HepG2 (cell line): Measurements from ENCODE around the gene CCS. TPM values are rescaled to one million over a fixed set of nuclear protein-coding genes. Genes with fewer than 3 reads are reported as not detected.

Source experiments
- BORCS8-MEF2B ChIP-seq: sonication (generic); formaldehyde crosslinking; IDR thresholded peaks from 2 replicates; pipeline ENCODE4 v1.8.0; 2022; ENCODE audit warnings: mild to moderate bottlenecking, missing genetic modification reagents
- HES4 ChIP-seq: sonication (generic); formaldehyde crosslinking; IDR thresholded peaks from 2 replicates; pipeline ENCODE4 v1.9.0; 2021; ENCODE audit warnings: mild to moderate bottlenecking, missing genetic modification reagents, borderline replicate concordance
- HOXD1 ChIP-seq: sonication (generic); formaldehyde crosslinking; IDR thresholded peaks from 2 replicates; pipeline ENCODE4 v1.5.0; 2020; ENCODE audit warnings: missing genetic modification reagents
- MIXL1 ChIP-seq: IDR thresholded peaks from 2 replicates; pipeline ENCODE4 v1.6.1; 2016
- MYNN ChIP-seq: sonication (generic); formaldehyde crosslinking; IDR thresholded peaks from 2 replicates; pipeline ENCODE4 v1.4.0; 2020; ENCODE audit warnings: mild to moderate bottlenecking, low read depth, missing genetic modification reagents
- NBN ChIP-seq: fragments of 450-650 bp; conservative IDR thresholded peaks from 2 replicates; pipeline ENCODE4 v1.6.1; 2017
- RFX3 ChIP-seq: IDR thresholded peaks from 2 replicates; pipeline ENCODE4 v1.6.1; 2016; ENCODE audit warnings: missing biosample characterization, missing genetic modification reagents
- SAFB2 ChIP-seq: sonication (generic); formaldehyde crosslinking; IDR thresholded peaks from 2 replicates; pipeline ENCODE4 v1.5.1; 2020; ENCODE audit warnings: missing genetic modification reagents, low read depth, mild to moderate bottlenecking, borderline replicate concordance
- SMAD1 ChIP-seq: sonication (generic); formaldehyde crosslinking; IDR thresholded peaks from 2 replicates; pipeline ENCODE4 v1.4.0; 2020; ENCODE audit warnings: missing genetic modification reagents, low read depth, mild to moderate bottlenecking, borderline replicate concordance
- STAG1 ChIP-seq: sonication (generic); formaldehyde crosslinking; IDR thresholded peaks from 2 replicates; pipeline ENCODE4 v1.4.0; 2020; ENCODE audit warnings: missing genetic modification reagents
- TAF15 ChIP-seq: fragments of 200-400 bp; formaldehyde crosslinking; IDR thresholded peaks from one replicate; pipeline ENCODE4 v1.6.1; 2018; ENCODE audit warnings: mild to moderate bottlenecking, low read depth, low read length; ENCODE audit not compliant: poor library complexity, severe bottlenecking
- TMF1 ChIP-seq: sonication (generic); formaldehyde crosslinking; IDR thresholded peaks from 2 replicates; pipeline ENCODE4 v1.8.1; 2022; ENCODE audit warnings: low read depth, missing genetic modification reagents
- ZNF20 ChIP-seq: sonication (generic); formaldehyde crosslinking; IDR thresholded peaks from 2 replicates; pipeline ENCODE4 v1.4.0; 2020; ENCODE audit warnings: mild to moderate bottlenecking, moderate library complexity, missing genetic modification reagents
- ZNF292 ChIP-seq: sonication (generic); formaldehyde crosslinking; IDR thresholded peaks from 2 replicates; pipeline ENCODE4 v1.8.1; 2022; ENCODE audit warnings: mild to moderate bottlenecking, low read depth, missing genetic modification reagents, borderline replicate concordance
- ZNF331 ChIP-seq: sonication (generic); formaldehyde crosslinking; IDR thresholded peaks from 2 replicates; pipeline ENCODE4 v1.4.0; 2020; ENCODE audit warnings: missing genetic modification reagents
- ZNF484 ChIP-seq: sonication (generic); formaldehyde crosslinking; IDR thresholded peaks from 2 replicates; pipeline ENCODE4 v1.5.1; 2020; ENCODE audit warnings: mild to moderate bottlenecking, low read depth, missing genetic modification reagents, borderline replicate concordance
- ZNF543 ChIP-seq: sonication (generic); formaldehyde crosslinking; IDR thresholded peaks from 2 replicates; pipeline ENCODE4 v1.4.0; 2020; ENCODE audit warnings: mild to moderate bottlenecking, missing genetic modification reagents
- ZNF557 ChIP-seq: sonication (generic); formaldehyde crosslinking; IDR thresholded peaks from 2 replicates; pipeline ENCODE4 v1.4.0; 2020; ENCODE audit warnings: missing genetic modification reagents
- polyA plus RNA-seq, 8 experiments: library from polyadenylated mRNA; depleted of rRNA in 3 of 8; stranded (reverse) in 7 of 8; unstranded in 1 of 8; fragments of >200 nt; fragmentation: Illumina TruSeq in 4 of 8; extraction: Trizol in 4 of 8; gene quantifications; 2 replicates each; pipeline versions ENCODE4 v1.2.1 to v1.2.3, GENCODE V29; 2011 to 2016; ENCODE audit warnings: low read depth in 4 of 8, missing spikeins in 1 of 8, mixed read lengths in 1 of 8; ENCODE audit not compliant: insufficient read depth in 1 of 8
- total RNA-seq, 5 experiments: library from RNA; depleted of rRNA; stranded (reverse); fragments of >200 nt; fragmentation: Illumina TruSeq; extraction: Trizol; gene quantifications; 2 replicates each; pipeline ENCODE4 v1.2.3, GENCODE V29; 2016; ENCODE audit warnings: low read depth in 1 of 5
- TF ChIP-seq, protein P1 (sequence below): sonication (generic); formaldehyde crosslinking; IDR thresholded peaks from 2 replicates; pipeline ENCODE4 v1.5.1; 2020; ENCODE audit warnings: missing genetic modification reagents, mild to moderate bottlenecking, borderline replicate concordance
- TF ChIP-seq, protein P2 (sequence below): IDR thresholded peaks from 2 replicates; pipeline ENCODE4 v1.6.1; 2016; ENCODE audit warnings: low read depth, control low read depth
- TF ChIP-seq, protein P3 (sequence below): sonication (generic); formaldehyde crosslinking; IDR thresholded peaks from 2 replicates; pipeline ENCODE4 v1.4.0; 2020; ENCODE audit warnings: missing genetic modification reagents

CCS gene
- total and polyA plus RNA-seq, 2 of the 13 experiments (the other 11 are each of a cell fraction or from before 2014, with no cell fraction given) = 25.4 to 44.6 TPM

DNA sequence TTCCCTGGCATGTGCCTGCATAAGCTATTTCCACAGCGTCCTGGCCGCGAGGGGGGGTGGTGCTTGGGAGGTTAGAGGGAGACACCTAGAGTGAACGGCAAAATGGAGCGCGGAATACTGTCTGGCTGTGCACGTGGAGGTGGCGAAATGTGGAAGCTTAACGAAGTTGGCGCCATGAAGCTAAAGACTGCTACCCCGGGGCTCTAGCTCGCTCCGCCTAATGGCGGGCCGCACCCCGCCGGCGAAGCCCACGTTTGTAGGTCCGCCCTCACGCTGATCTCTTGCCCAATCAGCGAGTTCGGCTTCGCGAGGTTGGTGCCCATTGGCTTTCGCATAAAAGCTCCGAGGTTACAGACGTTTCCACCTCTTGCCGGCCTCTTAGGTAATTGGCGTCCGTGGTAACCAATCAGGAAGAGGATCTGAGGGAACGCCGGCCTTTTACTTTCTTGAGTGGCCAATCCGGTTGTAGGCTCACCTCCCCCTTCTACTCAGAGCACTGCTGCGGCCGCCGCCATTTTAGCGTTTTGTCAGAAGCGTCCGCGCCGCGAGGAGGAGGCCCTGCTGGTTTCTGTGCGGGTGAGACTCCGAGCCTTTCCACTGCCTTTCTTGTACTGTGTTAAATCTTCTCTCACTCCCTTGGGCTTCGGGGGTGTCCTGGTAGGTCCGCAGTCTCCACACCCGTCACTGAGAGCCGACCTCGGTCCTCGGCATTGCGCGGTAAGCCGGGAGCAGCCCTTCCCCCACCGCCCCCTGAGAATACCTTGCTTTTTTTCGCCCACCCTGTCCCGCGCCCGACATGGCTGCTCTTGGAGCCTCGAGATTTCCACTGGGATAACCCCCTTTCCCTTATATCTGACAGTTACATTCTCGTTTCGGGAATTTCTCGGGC lies 45.4 kb downstream of the CCS start, which contains the start of gene RBM4 (continued):
- TF ChIP-seq TAF15 = peak; percentile 33
- peak; percentile 87 for TF ChIP-seq HES4 (CRISPR knock-in tag)
- TF ChIP-seq NBN = no peak
- TF ChIP-seq ZNF292 = no peak
- TF ChIP-seq ZNF557 (CRISPR knock-in tag) = 0 out of 2 replicates have a peak, but pooled peaks have one; percentile 21
- TF ChIP-seq RFX3 (CRISPR knock-in tag) = peak; percentile 20
- TF ChIP-seq, protein P1, sequence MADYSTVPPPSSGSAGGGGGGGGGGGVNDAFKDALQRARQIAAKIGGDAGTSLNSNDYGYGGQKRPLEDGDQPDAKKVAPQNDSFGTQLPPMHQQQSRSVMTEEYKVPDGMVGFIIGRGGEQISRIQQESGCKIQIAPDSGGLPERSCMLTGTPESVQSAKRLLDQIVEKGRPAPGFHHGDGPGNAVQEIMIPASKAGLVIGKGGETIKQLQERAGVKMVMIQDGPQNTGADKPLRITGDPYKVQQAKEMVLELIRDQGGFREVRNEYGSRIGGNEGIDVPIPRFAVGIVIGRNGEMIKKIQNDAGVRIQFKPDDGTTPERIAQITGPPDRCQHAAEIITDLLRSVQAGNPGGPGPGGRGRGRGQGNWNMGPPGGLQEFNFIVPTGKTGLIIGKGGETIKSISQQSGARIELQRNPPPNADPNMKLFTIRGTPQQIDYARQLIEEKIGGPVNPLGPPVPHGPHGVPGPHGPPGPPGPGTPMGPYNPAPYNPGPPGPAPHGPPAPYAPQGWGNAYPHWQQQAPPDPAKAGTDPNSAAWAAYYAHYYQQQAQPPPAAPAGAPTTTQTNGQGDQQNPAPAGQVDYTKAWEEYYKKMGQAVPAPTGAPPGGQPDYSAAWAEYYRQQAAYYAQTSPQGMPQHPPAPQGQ (CRISPR knock-in tag) = no peak
- peak; percentile 22; the same call in 1 of the 2 replicates for TF ChIP-seq ZNF543 (CRISPR knock-in tag)
- peak; percentile 57; the same call in 1 of the 2 replicates for TF ChIP-seq SAFB2 (CRISPR knock-in tag)
- TF ChIP-seq ZNF484 (CRISPR knock-in tag) = no peak
- TF ChIP-seq MYNN = no peak; the same call in 1 of the 2 replicates
- no peak for TF ChIP-seq STAG1
- TF ChIP-seq SMAD1 (CRISPR knock-in tag) = peak; percentile 42; the same call in 1 of the 2 replicates
- 0 out of 2 replicates have a peak, but pooled peaks have one; percentile 19 for TF ChIP-seq HOXD1 (CRISPR knock-in tag)
- TF ChIP-seq ZNF20 (CRISPR knock-in tag) = peak; percentile 81; the same call in 1 of the 2 replicates
- TF ChIP-seq ZNF331 (CRISPR knock-in tag) = no peak
- no peak; the same call in 1 of the 2 replicates for TF ChIP-seq MIXL1 (CRISPR knock-in tag)
- TF ChIP-seq, protein P2, sequence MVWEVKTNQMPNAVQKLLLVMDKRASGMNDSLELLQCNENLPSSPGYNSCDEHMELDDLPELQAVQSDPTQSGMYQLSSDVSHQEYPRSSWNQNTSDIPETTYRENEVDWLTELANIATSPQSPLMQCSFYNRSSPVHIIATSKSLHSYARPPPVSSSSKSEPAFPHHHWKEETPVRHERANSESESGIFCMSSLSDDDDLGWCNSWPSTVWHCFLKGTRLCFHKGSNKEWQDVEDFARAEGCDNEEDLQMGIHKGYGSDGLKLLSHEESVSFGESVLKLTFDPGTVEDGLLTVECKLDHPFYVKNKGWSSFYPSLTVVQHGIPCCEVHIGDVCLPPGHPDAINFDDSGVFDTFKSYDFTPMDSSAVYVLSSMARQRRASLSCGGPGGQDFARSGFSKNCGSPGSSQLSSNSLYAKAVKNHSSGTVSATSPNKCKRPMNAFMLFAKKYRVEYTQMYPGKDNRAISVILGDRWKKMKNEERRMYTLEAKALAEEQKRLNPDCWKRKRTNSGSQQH = peak; percentile 54; the same call in 1 of the 2 replicates
- TF ChIP-seq, protein P3, sequence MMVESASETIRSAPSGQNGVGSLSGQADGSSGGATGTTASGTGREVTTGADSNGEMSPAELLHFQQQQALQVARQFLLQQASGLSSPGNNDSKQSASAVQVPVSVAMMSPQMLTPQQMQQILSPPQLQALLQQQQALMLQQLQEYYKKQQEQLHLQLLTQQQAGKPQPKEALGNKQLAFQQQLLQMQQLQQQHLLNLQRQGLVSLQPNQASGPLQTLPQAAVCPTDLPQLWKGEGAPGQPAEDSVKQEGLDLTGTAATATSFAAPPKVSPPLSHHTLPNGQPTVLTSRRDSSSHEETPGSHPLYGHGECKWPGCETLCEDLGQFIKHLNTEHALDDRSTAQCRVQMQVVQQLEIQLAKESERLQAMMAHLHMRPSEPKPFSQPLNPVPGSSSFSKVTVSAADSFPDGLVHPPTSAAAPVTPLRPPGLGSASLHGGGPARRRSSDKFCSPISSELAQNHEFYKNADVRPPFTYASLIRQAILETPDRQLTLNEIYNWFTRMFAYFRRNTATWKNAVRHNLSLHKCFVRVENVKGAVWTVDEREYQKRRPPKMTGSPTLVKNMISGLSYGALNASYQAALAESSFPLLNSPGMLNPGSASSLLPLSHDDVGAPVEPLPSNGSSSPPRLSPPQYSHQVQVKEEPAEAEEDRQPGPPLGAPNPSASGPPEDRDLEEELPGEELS = no peak; the same call in 1 of the 2 replicates
- 0 out of 2 replicates have a peak, but pooled peaks have one; percentile 26 for TF ChIP-seq TMF1
- TF ChIP-seq BORCS8-MEF2B (CRISPR knock-in tag) = no peak; the same call in none of the 2 replicates
